ENCODE data around the gene IL17RE. TPM values are rescaled to one million over a fixed set of nuclear protein-coding genes. Genes with fewer than 3 reads are reported as not detected.
"Not testable (repeated sequence)": the region's sequence is repeated elsewhere in the genome, so short reads cannot be mapped to it uniquely, and the experiment has no call there.

IL17RE gene
- total RNA-seq, 1 experiment from 2014 or later: 5.0 TPM

GRCh38 chr3:9864200-9864927 is 38.3 kb upstream of the IL17RE start:
- Mint-ChIP-seq H3K36me3 (ENCODE audit: insufficient read depth, unreplicated experiment) (no peaks in the 10 kb centered on the region), H3K4me1 (ENCODE audit: insufficient read depth, unreplicated experiment) (peaks cover 16% of the 10 kb centered on the region), H3K27ac (ENCODE audit: low read depth, unreplicated experiment) (peak overlapping the region; percentile 84), H3K9me3 (ENCODE audit: unreplicated experiment) (no peaks in the 10 kb centered on the region), H3K4me3 (ENCODE audit: unreplicated experiment) (peak overlapping the region; percentile 54), H3K27me3 (ENCODE audit: insufficient read depth, unreplicated experiment) (no peaks in the 10 kb centered on the region)
- peak; percentile 98 for DNase-seq (ENCODE audit: unreplicated experiment)
- ChIA-PET POLR2A (interaction anchor here (0.6 to 6.2 kb wide), 22 partner anchors 10 to 277 kb away, joined by 3 to 70 read pairs (median 4); partner anchors contain the start of genes ARPC4, CIDEC, CRELD1 and IL17RC), CTCF (interaction anchor here (1.0 to 1.5 kb wide), 4 partner anchors 12 to 27 kb away, joined by 3 to 6 read pairs (median 4); no protein-coding TSS in a partner anchor)
- no TSS peak for BruUV-seq (replicated peaks)
- TF ChIP-seq CTCF (IDR thresholded peaks at IDR 0.05; ENCODE audit: unreplicated experiment): no peak
- intact Hi-C loops (cut with micrococcal nuclease): no loop called here

GRCh38 chr3:9865125-9865637 is 37.5 kb upstream of the IL17RE start:
- Mint-ChIP-seq H3K27ac (ENCODE audit: low read depth, unreplicated experiment) (peak overlapping the region; percentile 84), H3K4me1 (ENCODE audit: insufficient read depth, unreplicated experiment) (peaks cover 16% of the 10 kb centered on the region), H3K4me3 (ENCODE audit: unreplicated experiment) (peak overlapping the region; percentile 54)
- CTCF ChIA-PET: interaction anchor here (1.0 to 1.5 kb wide), 4 partner anchors 13 to 26 kb away, joined by 3 to 6 read pairs (median 4); no protein-coding TSS in a partner anchor
- H3K36me3 Mint-ChIP-seq (ENCODE audit: insufficient read depth, unreplicated experiment); BruUV-seq (replicated peaks); intact Hi-C loops (cut with micrococcal nuclease); DNase-seq (ENCODE audit: unreplicated experiment); H3K27me3 Mint-ChIP-seq (ENCODE audit: insufficient read depth, unreplicated experiment); H3K9me3 Mint-ChIP-seq (ENCODE audit: unreplicated experiment): not testable (repeated sequence)
- POLR2A ChIA-PET: interaction anchor here (0.7 to 6.2 kb wide), 17 partner anchors 13 to 150 kb away, joined by 3 to 70 read pairs (median 5); partner anchors contain the start of genes CRELD1, IL17RC, IL17RE and JAGN1

- DNase-seq (ENCODE audit: unreplicated experiment): peak; percentile 32
- H3K4me1 Mint-ChIP-seq (ENCODE audit: insufficient read depth, unreplicated experiment): peaks cover 16% of the 10 kb centered on the region
- no peaks in the 10 kb centered on the region for H3K9me3 Mint-ChIP-seq (ENCODE audit: unreplicated experiment)
- CTCF ChIA-PET: interaction anchor here (0.8 to 1.9 kb wide), 3 partner anchors 17 to 80 kb away, joined by 3 to 9 read pairs (median 5); no protein-coding TSS in a partner anchor
- intact Hi-C loops (cut with micrococcal nuclease): no loop called here
- TF ChIP-seq CTCF (IDR thresholded peaks at IDR 0.05; ENCODE audit: unreplicated experiment): no peak
- H3K27me3 Mint-ChIP-seq (ENCODE audit: insufficient read depth, unreplicated experiment): no peaks in the 10 kb centered on the region
- H3K4me3 Mint-ChIP-seq (ENCODE audit: unreplicated experiment): no peak overlapping the region
- peak overlapping the region; percentile 84 for H3K27ac Mint-ChIP-seq (ENCODE audit: low read depth, unreplicated experiment)
- no TSS peak for BruUV-seq (replicated peaks)
- POLR2A ChIA-PET: interaction anchor here (1.1 to 6.2 kb wide), 4 partner anchors 18 to 46 kb away, joined by 3 to 70 read pairs (median 12); partner anchors contain the start of gene JAGN1
- H3K36me3 Mint-ChIP-seq (ENCODE audit: insufficient read depth, unreplicated experiment): no peaks in the 10 kb centered on the region
These were observed 36.0 kb upstream of the IL17RE start for GRCh38 chr3:9866639-9867038.

- peaks cover 16% of the 10 kb centered on the region for H3K4me1 Mint-ChIP-seq (ENCODE audit: insufficient read depth, unreplicated experiment)
- no peaks in the 10 kb centered on the region for H3K9me3 Mint-ChIP-seq (ENCODE audit: unreplicated experiment)
- DNase-seq (ENCODE audit: unreplicated experiment): no peak
- no TSS peak for BruUV-seq (replicated peaks)
- ChIA-PET CTCF (interaction anchor here (1.3 to 1.9 kb wide), 3 partner anchors 17 to 79 kb away, joined by 4 to 9 read pairs (median 5); no protein-coding TSS in a partner anchor), POLR2A (interaction anchor here (1.1 to 6.2 kb wide), 4 partner anchors 17 to 46 kb away, joined by 3 to 70 read pairs (median 12); partner anchors contain the start of gene JAGN1)
- no peaks in the 10 kb centered on the region for H3K36me3 Mint-ChIP-seq (ENCODE audit: insufficient read depth, unreplicated experiment)
- no peak overlapping the region for H3K4me3 Mint-ChIP-seq (ENCODE audit: unreplicated experiment)
- intact Hi-C loops (cut with micrococcal nuclease): no loop called here
- H3K27me3 Mint-ChIP-seq (ENCODE audit: insufficient read depth, unreplicated experiment): no peaks in the 10 kb centered on the region
- H3K27ac Mint-ChIP-seq (ENCODE audit: low read depth, unreplicated experiment): peak overlapping the region; percentile 84
- TF ChIP-seq CTCF (IDR thresholded peaks at IDR 0.05; ENCODE audit: unreplicated experiment): no peak
These were observed 35.5 kb upstream of the IL17RE start for GRCh38 chr3:9867106-9867505.

All from MCF 10A (cell line).